ENCODE data around the gene QPCT.
A peak's percentile ranks its signal among the peaks of the same experiment; 100 is the strongest.
"Not testable (repeated sequence)": the region's sequence is repeated elsewhere in the genome, so short reads cannot be mapped to it uniquely, and the experiment has no call there.

The QPCT gene

DNA sequence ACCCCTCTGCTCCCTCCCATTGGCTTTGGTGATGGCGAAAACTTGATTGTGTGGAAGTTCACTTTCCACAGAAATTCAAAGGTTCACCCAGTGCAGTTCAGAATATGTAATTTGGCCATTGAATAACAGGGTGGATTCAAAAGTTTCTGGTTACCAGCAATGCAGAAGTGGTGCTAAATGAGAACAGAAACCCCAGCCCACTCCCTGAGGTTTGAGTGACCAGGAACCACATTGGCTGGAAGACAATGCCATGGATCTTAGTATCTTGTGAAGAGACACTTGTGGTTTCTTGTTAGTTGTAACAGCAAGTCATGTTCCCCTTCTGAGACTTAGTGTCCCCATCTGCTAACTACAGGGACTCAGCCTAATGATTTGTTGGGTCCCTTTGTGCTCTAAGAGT is 49.8 kb downstream of the QPCT start:
- Mint-ChIP-seq H3K27ac (no peak overlapping the region), H3K27me3 (no peaks in the 10 kb centered on the region)

DNA sequence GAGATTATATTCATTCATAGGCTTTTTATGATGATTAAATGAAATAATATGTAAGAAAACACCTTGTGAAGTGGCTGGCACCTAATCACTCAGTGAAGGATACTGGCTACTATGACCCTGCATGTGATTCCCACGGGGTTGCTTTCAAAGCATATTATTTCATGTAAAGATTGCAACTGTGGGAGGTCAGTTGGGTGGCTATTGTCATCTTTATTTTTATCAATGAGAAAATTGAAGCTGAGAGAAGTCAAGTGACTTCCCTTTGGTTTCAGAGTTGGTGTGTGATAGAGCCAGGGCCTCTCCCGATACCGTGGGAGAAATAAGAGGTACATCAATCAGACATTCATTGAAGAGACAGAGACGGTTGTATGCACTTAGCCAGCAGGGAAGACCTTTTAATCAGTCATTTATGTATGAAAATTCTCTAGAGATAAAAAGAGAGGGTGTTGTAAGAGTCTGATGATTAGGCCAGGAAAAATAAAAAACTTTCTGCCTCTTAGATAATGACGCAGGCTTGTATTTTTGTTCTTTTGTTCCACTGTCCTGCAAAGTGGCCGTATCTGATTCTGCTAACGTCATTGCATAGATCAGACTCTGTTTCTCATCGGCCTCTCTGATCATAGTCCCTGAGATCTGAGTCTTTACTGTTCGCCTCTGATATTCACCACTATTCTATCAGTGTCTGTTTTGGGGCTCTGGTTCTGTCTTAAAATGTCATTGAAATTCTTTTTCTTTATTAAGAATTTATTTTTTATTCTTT is 50.5 kb downstream of the QPCT start:
- H3K4me1 Mint-ChIP-seq (ENCODE audit: low read depth in 2 of 2): peaks cover 13 to 16% of the 10 kb centered on the region in 2 donors
- ATAC-seq (replicated peaks) (no peak), DNase-seq (no peak)
- no peak overlapping the region for H3K4me3 Mint-ChIP-seq
- H3K36me3 Mint-ChIP-seq (ENCODE audit: insufficient read depth): no peaks in the 10 kb centered on the region
- H3K27me3 Mint-ChIP-seq: no peaks in the 10 kb centered on the region
- H3K9me3 Mint-ChIP-seq: no peaks in the 10 kb centered on the region
- no peak overlapping the region for H3K27ac Mint-ChIP-seq

More for the DNA sequence above, 49.8 kb downstream of the QPCT start:
- no peak for ATAC-seq (replicated peaks)
- Mint-ChIP-seq H3K4me1 (ENCODE audit: low read depth in 2 of 2) (peaks cover 14 to 20% of the 10 kb centered on the region in 2 donors), H3K36me3 (ENCODE audit: insufficient read depth) (no peaks in the 10 kb centered on the region), H3K4me3 (no peak overlapping the region), H3K9me3 (no peaks in the 10 kb centered on the region)
- DNase-seq: no peak

DNA sequence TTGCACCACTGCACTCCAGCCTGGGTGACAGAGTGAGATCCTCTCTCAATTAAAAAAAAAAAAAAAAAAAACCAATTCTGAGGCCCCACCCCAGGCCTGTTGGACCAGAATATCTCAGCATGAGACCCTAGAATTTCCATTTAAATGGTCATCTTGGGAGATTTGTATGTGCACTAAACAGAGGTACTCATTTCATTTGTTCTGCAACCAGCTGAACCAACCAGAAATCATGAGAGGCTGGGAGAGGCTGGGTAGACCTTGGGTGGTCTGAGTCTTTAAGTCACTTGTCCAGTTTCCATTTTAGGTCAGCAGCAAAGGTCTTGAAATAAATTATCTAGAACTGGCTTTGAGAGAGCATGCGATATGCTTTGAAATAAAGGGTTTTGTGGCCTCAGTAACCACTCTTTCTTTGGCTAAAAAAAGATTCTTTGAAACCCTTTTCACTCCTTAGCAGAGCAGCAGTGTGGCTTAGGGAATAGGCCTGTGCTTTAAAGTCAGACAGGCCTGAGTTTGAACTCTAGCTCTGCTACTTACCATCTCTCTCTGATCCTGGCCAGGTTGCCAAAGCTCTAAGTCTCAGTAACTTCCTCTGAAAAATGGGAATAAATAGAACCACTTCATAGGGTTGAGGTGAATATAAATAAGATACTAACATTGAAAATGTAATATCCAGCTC is 52.6 kb downstream of the QPCT start:
- H3K4me3 Mint-ChIP-seq: no peak overlapping the region
- no peaks in the 10 kb centered on the region for H3K36me3 Mint-ChIP-seq (ENCODE audit: insufficient read depth)
- no peak overlapping the region for H3K27ac Mint-ChIP-seq
- no peaks in the 10 kb centered on the region for H3K27me3 Mint-ChIP-seq
- no peaks in the 10 kb centered on the region for H3K9me3 Mint-ChIP-seq
- peaks cover 0 to 2% of the 10 kb centered on the region in 2 donors for H3K4me1 Mint-ChIP-seq (ENCODE audit: low read depth in 2 of 2)
- no peak for ATAC-seq (replicated peaks)
- no peak for DNase-seq

DNA sequence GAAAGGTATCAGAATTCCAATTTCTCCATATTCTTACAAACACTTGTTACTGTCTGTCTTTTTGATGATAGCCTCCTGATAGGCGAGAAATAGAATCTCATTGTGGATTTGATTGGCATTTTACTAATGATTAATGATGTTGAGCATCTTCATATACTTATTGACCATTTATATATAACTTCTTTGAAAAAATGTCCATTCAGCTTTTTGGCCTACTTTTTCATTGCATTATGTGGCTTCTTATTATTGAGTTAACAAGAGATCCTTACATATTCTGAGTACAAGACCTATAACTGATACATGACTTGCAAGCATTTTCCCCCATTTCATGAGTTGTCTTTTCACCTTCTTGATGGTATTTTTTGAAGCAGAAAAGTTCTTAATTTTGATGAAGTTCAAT is 54.6 kb downstream of the QPCT start:
- no peaks in the 10 kb centered on the region for H3K9me3 Mint-ChIP-seq
- ATAC-seq (replicated peaks): no peak
- H3K36me3 Mint-ChIP-seq (ENCODE audit: insufficient read depth): peaks cover 3% of the 10 kb centered on the region
- no peak overlapping the region for H3K27ac Mint-ChIP-seq
- peaks cover 0 to 2% of the 10 kb centered on the region in 2 donors for H3K4me1 Mint-ChIP-seq (ENCODE audit: low read depth in 2 of 2)
- H3K4me3 Mint-ChIP-seq: no peak overlapping the region
- DNase-seq: no peak
- H3K27me3 Mint-ChIP-seq: no peaks in the 10 kb centered on the region

GRCh38 chr2:37400041-37400440 is 55.6 kb downstream of the QPCT start:
- Mint-ChIP-seq H3K9me3 (no peaks in the 10 kb centered on the region), H3K36me3 (ENCODE audit: insufficient read depth) (peaks cover 3% of the 10 kb centered on the region), H3K4me1 (ENCODE audit: low read depth in 2 of 2) (peaks cover 0 to 2% of the 10 kb centered on the region in 2 donors), H3K4me3 (no peak overlapping the region), H3K27me3 (no peaks in the 10 kb centered on the region), H3K27ac (no peak overlapping the region)
- DNase-seq (no peak), ATAC-seq (replicated peaks) (no peak)

- Mint-ChIP-seq H3K36me3 (ENCODE audit: insufficient read depth) (peaks cover 3% of the 10 kb centered on the region), H3K4me1 (ENCODE audit: low read depth in 2 of 2) (no peaks in the 10 kb centered on the region), H3K4me3 (no peak overlapping the region), H3K9me3 (no peaks in the 10 kb centered on the region), H3K27me3 (peaks cover 5 to 16% of the 10 kb centered on the region in 2 donors), H3K27ac (no peak overlapping the region)
- ATAC-seq (replicated peaks) (no peak), DNase-seq (no peak)
Measured at GRCh38 chr2:37402636-37403035, 58.2 kb downstream of the QPCT start.

GRCh38 chr2:37405781-37406180 is 61.4 kb downstream of the QPCT start:
- Mint-ChIP-seq H3K4me1 (ENCODE audit: low read depth in 2 of 2) (no peaks in the 10 kb centered on the region), H3K4me3 (no peak overlapping the region), H3K9me3 (no peaks in the 10 kb centered on the region), H3K27ac (no peak overlapping the region), H3K36me3 (ENCODE audit: insufficient read depth) (peaks cover 3% of the 10 kb centered on the region), H3K27me3 (peaks cover 5 to 35% of the 10 kb centered on the region in 2 donors)
- DNase-seq (no peak), ATAC-seq (replicated peaks) (no peak)

DNA sequence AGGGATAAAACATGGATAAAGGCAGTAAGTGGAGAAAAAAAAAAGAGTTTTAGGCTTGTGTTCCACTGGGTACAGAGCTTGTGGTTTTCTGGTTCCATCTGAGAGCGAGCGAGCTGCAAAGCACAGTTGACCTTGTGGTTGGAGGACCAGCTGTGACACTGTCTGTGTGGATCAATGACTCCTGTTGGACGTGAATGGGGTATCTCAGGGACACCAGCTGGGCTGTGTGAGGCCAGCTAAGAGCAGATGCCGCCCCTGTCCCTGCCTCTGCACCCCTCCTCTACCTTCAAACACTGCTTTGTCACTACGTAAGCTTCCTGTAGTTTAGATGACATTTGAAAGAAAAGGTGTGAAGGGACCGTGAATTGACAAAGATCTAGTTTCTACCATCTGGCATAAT is 67.8 kb downstream of the QPCT start:
- no peak overlapping the region for H3K27ac Mint-ChIP-seq
- H3K27me3 Mint-ChIP-seq: peaks cover 8 to 33% of the 10 kb centered on the region in 2 donors
- H3K36me3 Mint-ChIP-seq (ENCODE audit: insufficient read depth): no peaks in the 10 kb centered on the region
- H3K9me3 Mint-ChIP-seq: no peaks in the 10 kb centered on the region
- ATAC-seq (replicated peaks): no peak
- H3K4me3 Mint-ChIP-seq: no peak overlapping the region
- H3K4me1 Mint-ChIP-seq (ENCODE audit: low read depth in 2 of 2): peaks cover 0 to 12% of the 10 kb centered on the region in 2 donors
- no peak for DNase-seq

DNA sequence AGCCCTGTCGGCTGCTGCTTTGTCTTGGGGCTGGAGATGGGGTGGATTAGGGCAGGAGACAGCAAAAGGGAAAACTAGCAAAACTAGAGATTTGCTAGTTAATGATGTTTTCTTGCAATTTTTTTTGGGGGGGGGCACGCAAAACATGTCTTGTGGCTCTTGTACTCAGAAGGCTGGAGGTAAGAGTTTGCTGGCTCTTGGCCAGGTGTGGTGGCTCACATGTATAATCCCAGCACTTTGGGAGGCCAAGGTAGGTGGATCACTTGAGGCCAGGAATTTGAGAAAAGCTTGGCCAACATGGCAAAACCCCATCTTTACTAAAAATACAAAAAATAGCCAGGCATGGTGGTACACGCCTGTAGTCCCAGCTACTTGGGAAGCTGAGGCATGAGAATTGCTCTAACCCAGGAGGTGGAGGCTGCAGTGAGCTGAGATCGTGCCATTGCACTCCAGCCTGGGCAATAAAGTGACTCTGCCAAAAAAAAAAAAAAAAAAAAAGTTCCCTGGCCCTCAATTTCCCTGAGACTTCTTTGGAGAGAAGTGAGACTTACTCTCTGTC is 69.6 kb downstream of the QPCT start:
- not testable (repeated sequence) for DNase-seq; H3K36me3 Mint-ChIP-seq (ENCODE audit: insufficient read depth); H3K27ac Mint-ChIP-seq; H3K9me3 Mint-ChIP-seq; H3K4me3 Mint-ChIP-seq
- peaks cover 0 to 12% of the 10 kb centered on the region in 2 donors for H3K4me1 Mint-ChIP-seq (ENCODE audit: low read depth in 2 of 2)
- peaks cover 6 to 24% of the 10 kb centered on the region in 2 donors for H3K27me3 Mint-ChIP-seq
- ATAC-seq (replicated peaks): peak; percentile 19

DNA sequence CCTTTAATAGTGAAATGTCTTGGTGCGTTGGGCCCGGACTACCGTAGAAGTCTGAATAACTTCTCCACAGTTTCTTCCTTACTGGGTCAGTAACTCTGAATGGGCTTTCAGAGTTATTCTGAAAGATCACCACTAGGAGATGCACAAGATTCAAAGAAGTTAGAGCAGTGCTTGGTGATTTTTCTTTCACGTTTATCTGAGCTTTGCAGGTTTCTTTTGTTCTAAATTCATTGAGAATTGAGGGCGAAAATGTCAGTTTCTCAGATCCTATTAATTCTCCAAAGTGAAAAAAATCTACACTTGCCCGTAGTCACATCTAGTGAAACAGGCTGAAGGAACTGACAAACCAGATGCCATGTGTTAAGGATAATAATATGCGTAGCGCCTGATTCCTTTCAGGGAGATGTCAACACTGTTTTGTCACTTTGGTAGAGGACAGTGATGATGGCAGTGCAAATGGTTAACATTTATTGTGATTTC is 70.1 kb downstream of the QPCT start:
- peaks cover 0 to 12% of the 10 kb centered on the region in 2 donors for H3K4me1 Mint-ChIP-seq (ENCODE audit: low read depth in 2 of 2)
- no peak overlapping the region for H3K4me3 Mint-ChIP-seq
- ATAC-seq (replicated peaks): peak; percentile 75

DNA sequence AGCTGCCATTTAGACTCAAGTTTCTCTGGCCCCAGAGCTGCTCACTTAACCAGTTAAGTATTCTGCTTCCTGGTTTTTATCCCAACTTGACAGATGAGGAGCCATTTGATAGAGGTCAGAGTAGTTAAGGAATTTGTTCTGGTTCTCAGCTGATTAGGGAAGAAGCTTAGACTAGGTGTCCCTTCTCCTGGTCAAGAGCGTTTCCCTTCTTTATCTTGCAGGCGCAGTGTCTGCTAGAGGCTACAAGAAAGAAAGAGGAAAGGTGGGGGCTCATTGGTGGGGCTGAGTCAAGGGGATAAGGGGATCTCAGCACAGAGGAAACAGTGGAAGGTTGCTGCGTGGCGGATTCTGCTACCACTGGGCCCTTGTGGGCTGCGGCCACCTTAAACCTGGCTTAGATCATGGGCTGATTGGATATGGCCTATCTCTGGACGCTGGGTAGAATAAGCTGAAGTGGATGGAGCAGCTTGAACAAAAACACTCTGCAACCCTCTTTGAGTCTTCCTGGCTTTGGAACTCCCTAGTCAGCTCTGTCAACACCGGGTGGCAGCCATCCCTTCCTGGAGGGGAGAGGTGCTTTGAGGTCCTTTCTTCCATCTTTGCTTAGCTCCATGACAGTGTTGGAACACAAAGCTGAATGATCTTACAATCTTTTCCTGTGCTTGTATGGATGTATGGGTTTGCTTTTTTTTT is 70.8 kb downstream of the QPCT start:
- Mint-ChIP-seq H3K27ac (no peak overlapping the region), H3K27me3 (peaks cover 6 to 11% of the 10 kb centered on the region in 2 donors), H3K36me3 (ENCODE audit: insufficient read depth) (no peaks in the 10 kb centered on the region), H3K9me3 (no peaks in the 10 kb centered on the region), H3K4me1 (ENCODE audit: low read depth in 2 of 2) (peaks cover 0 to 12% of the 10 kb centered on the region in 2 donors), H3K4me3 (no peak overlapping the region)
- ATAC-seq (replicated peaks) (no peak), DNase-seq (no peak)

More for the DNA sequence above, 70.1 kb downstream of the QPCT start:
- Mint-ChIP-seq H3K9me3 (no peaks in the 10 kb centered on the region), H3K27me3 (peaks cover 6 to 18% of the 10 kb centered on the region in 2 donors), H3K27ac (peak overlapping the region in 1 of 2 donors; percentile 44), H3K36me3 (ENCODE audit: insufficient read depth) (no peaks in the 10 kb centered on the region)
- peak; percentile 7 to 15 (median 13) for DNase-seq

GRCh38 chr2:37417321-37417720 is 72.9 kb downstream of the QPCT start:
- Mint-ChIP-seq H3K4me1 (ENCODE audit: low read depth in 2 of 2) (peaks cover 0 to 12% of the 10 kb centered on the region in 2 donors), H3K4me3 (no peak overlapping the region), H3K27me3 (no peaks in the 10 kb centered on the region), H3K27ac (no peak overlapping the region), H3K9me3 (no peaks in the 10 kb centered on the region), H3K36me3 (ENCODE audit: insufficient read depth) (no peaks in the 10 kb centered on the region)
- ATAC-seq (replicated peaks) (no peak), DNase-seq (no peak)

GRCh38 chr2:37418956-37419355 is 74.5 kb downstream of the QPCT start:
- H3K4me1 Mint-ChIP-seq (ENCODE audit: low read depth in 2 of 2): peaks cover 0 to 12% of the 10 kb centered on the region in 2 donors
- no peak for DNase-seq
- no peaks in the 10 kb centered on the region for H3K36me3 Mint-ChIP-seq (ENCODE audit: insufficient read depth)
- no peaks in the 10 kb centered on the region for H3K9me3 Mint-ChIP-seq
- H3K4me3 Mint-ChIP-seq: no peak overlapping the region
- H3K27ac Mint-ChIP-seq: no peak overlapping the region
- H3K27me3 Mint-ChIP-seq: no peaks in the 10 kb centered on the region
- no peak for ATAC-seq (replicated peaks)

Measured in effector memory CD8-positive, alpha-beta T cell (primary cell).